A673 (cell line): ENCODE measurements around the gene CDIPT.
"Not testable (repeated sequence)": the region's sequence is repeated elsewhere in the genome, so short reads cannot be mapped to it uniquely, and the experiment has no call there.

Source experiments
- CTCF ChIP-seq: fragments of 300-800, 200-600 bp; sonication (generic); conservative IDR thresholded peaks from 2 replicates; pipeline ENCODE4 v1.5.1; 2017; ENCODE audit warnings: low read depth, mild to moderate bottlenecking, antibody characterized with exemption, low read length, moderate library complexity, mixed read lengths
- EZH2 ChIP-seq: fragments of 200-600 bp; sonication (generic); IDR thresholded peaks from 2 replicates; pipeline ENCODE4 v1.6.1; 2017; ENCODE audit warnings: borderline replicate concordance, low read depth, mild to moderate bottlenecking, mixed read lengths, antibody characterized with exemption, low read length; ENCODE audit not compliant: poor library complexity, severe bottlenecking

GRCh38 chr16:29869067-29869466 is 6.0 kb upstream of the CDIPT start:
- TF ChIP-seq CTCF, EZH2: not testable (repeated sequence)
